Endodermal cell (in vitro differentiated cells): ENCODE results near the gene FARSA. TPM values are rescaled to one million over a fixed set of nuclear protein-coding genes. Genes with fewer than 3 reads are reported as not detected.
A peak's percentile ranks its signal among the peaks of the same experiment; 100 is the strongest.

Experiments used
- DNase-seq: peaks from one replicate; pipeline ENCODE4 v3.0.0-alpha.2; 2017
- H3K27ac ChIP-seq: 2 replicates; pipeline ENCODE4 v1.5.1; 2013; ENCODE audit warnings: mild to moderate bottlenecking, low read depth, low read length, moderate library complexity
- H3K27me3 ChIP-seq: 2 replicates; pipeline ENCODE4 v1.6.1; 2013; ENCODE audit warnings: mild to moderate bottlenecking, low read length, moderate library complexity; ENCODE audit not compliant: insufficient read depth, control insufficient read depth, poor library complexity, severe bottlenecking
- H3K36me3 ChIP-seq: 2 replicates; pipeline ENCODE4 v1.7.0; 2013; ENCODE audit warnings: mild to moderate bottlenecking, low read length, moderate library complexity; ENCODE audit not compliant: control insufficient read depth, insufficient read depth
- H3K4me1 ChIP-seq: one replicate; pipeline ENCODE4 v1.7.0; 2013; ENCODE audit warnings: low read length; ENCODE audit not compliant: control insufficient read depth, insufficient read depth
- H3K4me3 ChIP-seq: 2 replicates; pipeline ENCODE4 v1.5.1; 2013; ENCODE audit warnings: mild to moderate bottlenecking, low read length, moderate library complexity
- H3K9ac ChIP-seq: 2 replicates; pipeline ENCODE4 v1.6.1; 2013; ENCODE audit warnings: mild to moderate bottlenecking, low read length, moderate library complexity; ENCODE audit not compliant: poor library complexity, severe bottlenecking; ENCODE audit errors: extremely low read depth
- H3K9me3 ChIP-seq: 2 replicates; pipeline ENCODE4 v1.6.1; 2013; ENCODE audit warnings: mild to moderate bottlenecking, low read length, moderate library complexity; ENCODE audit not compliant: control insufficient read depth
- H3K27ac Mint-ChIP-seq: 2 replicates; pipeline ENCODE4 v1.8.0; 2020; ENCODE audit warnings: mixed read lengths
- H3K27me3 Mint-ChIP-seq: 2 replicates; pipeline ENCODE4 v1.8.0; 2021; ENCODE audit warnings: mild to moderate bottlenecking, mixed read lengths; ENCODE audit not compliant: insufficient read depth
- H3K36me3 Mint-ChIP-seq: 2 replicates; pipeline ENCODE4 v1.8.0; 2020; ENCODE audit warnings: low read depth, mixed read lengths
- H3K4me1 Mint-ChIP-seq: 2 replicates; pipeline ENCODE4 v1.8.0; 2020; ENCODE audit warnings: mixed read lengths
- H3K4me3 Mint-ChIP-seq: 2 replicates; pipeline ENCODE4 v1.8.0; 2020; ENCODE audit warnings: mild to moderate bottlenecking, moderate library complexity, mixed read lengths
- H3K9me3 Mint-ChIP-seq: 2 replicates; pipeline ENCODE4 v1.8.0; 2020; ENCODE audit warnings: mild to moderate bottlenecking, mixed read lengths
- CTCF ChIP-seq: fragments of 200-600 bp; sonication (generic); conservative IDR thresholded peaks from 2 replicates; pipeline ENCODE4 v1.5.0; 2021; ENCODE audit warnings: antibody characterized with exemption, mild to moderate bottlenecking
- WGBS, 2 experiments: methylation state at CpG; one replicate each; pipeline versions ENCODE4 v1.1.5 to v1.1.7; 2013; ENCODE audit warnings: missing lambda C conversion rate in 2 of 2, mixed read lengths in 1 of 2; ENCODE audit not compliant: insufficient coverage in 1 of 2, insufficient read length in 1 of 2; 5-methylcytosine and 5-hydroxymethylcytosine counted together
- total RNA-seq, 2 donors: library from RNA; stranded (reverse); fragmentation: NEBNext Ultra II Directional in 1 of 2; extraction: Animal tissue kit (Norgen Biotek cat#: 25700) in 1 of 2; gene quantifications; 2 replicates in 1 of 2; 3 replicates in 1 of 2; pipeline ENCODE4 v1.2.1, GENCODE V29; 2021

Gene FARSA
- total RNA-seq, 2 donors from 2014 or later: 65.1 to 70.8 TPM

DNA sequence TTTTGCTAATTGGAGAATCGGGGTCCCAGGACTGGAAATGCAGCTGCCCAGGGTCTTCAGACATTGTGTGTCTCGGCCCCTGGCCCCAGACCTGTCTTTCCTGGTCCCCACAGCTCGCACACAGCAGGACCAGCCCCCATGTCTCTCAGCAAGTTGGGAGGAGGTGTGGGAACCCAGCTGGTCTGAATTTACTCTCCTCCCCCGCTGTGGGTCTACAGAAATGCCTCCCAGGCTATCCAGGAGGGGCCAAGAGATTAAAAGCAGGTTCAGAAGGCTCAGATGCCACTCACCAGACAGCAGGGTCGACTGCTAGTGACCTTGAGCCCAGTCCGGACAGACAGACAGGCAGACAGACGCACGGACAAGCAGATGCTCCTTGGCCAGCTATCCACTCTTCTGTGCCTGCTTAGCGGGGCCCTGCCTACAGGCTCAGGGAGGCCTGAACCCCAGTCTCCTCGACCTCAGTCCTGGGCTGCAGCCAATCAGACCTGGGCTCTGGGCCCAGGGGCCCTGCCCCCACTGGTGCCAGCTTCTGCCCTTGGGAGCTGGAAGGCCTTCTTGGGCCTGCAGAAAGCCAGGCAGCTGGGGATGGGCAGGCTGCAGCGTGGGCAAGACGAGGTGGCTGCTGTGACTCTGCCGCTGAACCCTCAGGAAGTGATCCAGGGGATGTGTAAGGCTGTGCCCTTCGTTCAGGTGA lies 35.9 kb upstream of the FARSA start, which contains the start of gene DAND5:
Gene DAND5, plus strand, starts transcription at position 285 of the 697 bp plus-strand sequence. Its CDS starts 85 bp downstream, at position 370.
- H3K27ac ChIP-seq: no peak within 1 kb of the TSS
- H3K9ac ChIP-seq: no peak within 1 kb of the TSS
- DNase-seq: no peak
- no peaks in the 10 kb centered on the region for H3K4me1 ChIP-seq
- no peak within 1 kb of the TSS for H3K27ac Mint-ChIP-seq
- no peak for TF ChIP-seq CTCF
- 78% methylated on average over 10 to 14 of the region's 14 CpGs for WGBS, 2 experiments
- no peaks in the 10 kb centered on the region for H3K36me3 ChIP-seq
- no peaks in the 10 kb centered on the region for H3K27me3 ChIP-seq
- no peak within 1 kb of the TSS for H3K4me3 ChIP-seq
- no peaks in the 10 kb centered on the region for H3K36me3 Mint-ChIP-seq
- no peak within 1 kb of the TSS for H3K4me3 Mint-ChIP-seq
- peaks cover 4% of the 10 kb centered on the region for H3K4me1 Mint-ChIP-seq
- peaks cover 6% of the 10 kb centered on the region for H3K27me3 Mint-ChIP-seq
- H3K9me3 Mint-ChIP-seq: no peaks in the 10 kb centered on the region
- no peaks in the 10 kb centered on the region for H3K9me3 ChIP-seq

GRCh38 chr19:12967907-12968306 lies 34.4 kb upstream of the FARSA start:
- Histone ChIP-seq H3K4me1 (no peaks in the 10 kb centered on the region), H3K4me3 (no peak overlapping the region), H3K27me3 (no peaks in the 10 kb centered on the region), H3K27ac (no peak overlapping the region), H3K9me3 (no peaks in the 10 kb centered on the region), H3K36me3 (no peaks in the 10 kb centered on the region), H3K9ac (no peak overlapping the region)
- TF ChIP-seq CTCF: no peak
- Mint-ChIP-seq H3K9me3 (no peaks in the 10 kb centered on the region), H3K4me3 (no peak overlapping the region), H3K27ac (no peak overlapping the region), H3K27me3 (peaks cover 6% of the 10 kb centered on the region), H3K4me1 (peaks cover 4% of the 10 kb centered on the region), H3K36me3 (no peaks in the 10 kb centered on the region)
- DNase-seq: no peak
- WGBS, 2 experiments: 95 to 96% methylated on average over 4 to 5 of the region's 5 CpGs

GRCh38 chr19:12965812-12966135 lies 32.3 kb upstream of the FARSA start:
- WGBS, 2 experiments: 63 to 93% methylated on average over 3 to 8 of the region's 8 CpGs
- Histone ChIP-seq H3K27me3 (no peaks in the 10 kb centered on the region), H3K4me3 (no peak overlapping the region), H3K9me3 (no peaks in the 10 kb centered on the region), H3K4me1 (no peaks in the 10 kb centered on the region), H3K27ac (peak overlapping the region; percentile 49), H3K36me3 (no peaks in the 10 kb centered on the region), H3K9ac (no peak overlapping the region)
- Mint-ChIP-seq H3K4me1 (peaks cover 4% of the 10 kb centered on the region), H3K36me3 (no peaks in the 10 kb centered on the region), H3K9me3 (peaks cover 2% of the 10 kb centered on the region), H3K27ac (peak overlapping the region; percentile 87), H3K4me3 (peak overlapping the region; percentile 56), H3K27me3 (peaks cover 7% of the 10 kb centered on the region)
- DNase-seq: no peak
- TF ChIP-seq CTCF: no peak
